ENCODE data around the gene TTYH1.

TTYH1 gene

DNA sequence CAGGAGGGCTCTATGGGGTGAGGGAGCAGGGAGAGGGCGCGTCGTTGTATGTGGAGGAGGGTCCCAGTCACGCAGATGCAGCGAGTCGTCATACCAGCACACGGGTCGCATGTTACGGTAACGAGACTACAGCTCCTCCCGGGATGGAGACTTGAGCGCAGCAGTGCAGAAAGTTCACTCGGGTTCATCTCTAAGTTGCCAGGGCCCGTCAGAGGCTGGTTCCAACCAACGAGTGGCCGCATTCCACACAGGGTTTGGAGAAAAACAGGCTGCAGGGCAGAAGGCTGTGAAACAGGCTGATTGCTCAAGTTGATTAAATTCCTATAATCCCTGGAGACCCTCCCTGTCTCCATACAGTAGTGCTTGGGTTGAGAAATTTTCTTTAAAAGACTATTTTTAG lies 21.9 kb upstream of the TTYH1 start:
- DNase-seq (ENCODE audit: low spot score), result no peak

DNA sequence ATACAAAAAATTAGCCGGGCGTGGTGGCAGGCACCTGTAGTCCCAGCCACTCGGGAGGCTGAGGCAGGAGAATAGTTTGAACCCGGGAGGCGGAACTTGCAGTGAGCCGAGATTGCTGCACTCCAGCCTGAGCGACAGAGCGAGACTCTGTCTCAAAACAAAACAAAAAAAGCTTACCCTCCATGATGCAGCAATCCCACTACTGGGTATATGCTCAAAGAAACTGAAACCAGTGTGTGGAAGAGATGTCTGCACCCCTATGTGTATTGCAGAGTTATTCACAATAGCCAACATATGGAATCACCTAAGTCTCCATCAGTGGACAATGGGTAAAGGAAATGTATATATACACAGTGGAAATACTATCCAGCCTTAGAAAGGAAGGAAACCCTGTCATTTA lies 19.6 kb upstream of the TTYH1 start:
- DNase-seq (ENCODE audit: low spot score), result no peak

DNA sequence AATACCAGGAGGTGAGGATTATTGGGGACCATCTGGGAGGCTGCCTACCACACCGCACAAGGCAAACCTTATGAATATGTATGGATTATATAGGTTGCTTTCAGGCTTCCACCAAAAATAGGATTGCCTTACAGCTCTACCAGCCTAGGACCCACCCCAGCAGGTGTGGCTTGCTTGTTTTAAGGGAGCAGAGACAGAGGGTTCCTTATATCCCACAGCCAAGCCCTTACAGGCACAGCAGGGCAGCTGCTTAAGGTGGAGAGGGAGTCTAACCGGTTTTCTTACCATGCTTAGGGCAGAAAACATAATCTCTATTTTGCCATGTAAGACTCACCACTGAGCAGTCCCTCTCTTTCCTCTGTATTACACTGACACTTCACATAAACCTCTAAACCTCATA lies 16.1 kb upstream of the TTYH1 start:
- no peak for DNase-seq (ENCODE audit: low spot score)

DNA sequence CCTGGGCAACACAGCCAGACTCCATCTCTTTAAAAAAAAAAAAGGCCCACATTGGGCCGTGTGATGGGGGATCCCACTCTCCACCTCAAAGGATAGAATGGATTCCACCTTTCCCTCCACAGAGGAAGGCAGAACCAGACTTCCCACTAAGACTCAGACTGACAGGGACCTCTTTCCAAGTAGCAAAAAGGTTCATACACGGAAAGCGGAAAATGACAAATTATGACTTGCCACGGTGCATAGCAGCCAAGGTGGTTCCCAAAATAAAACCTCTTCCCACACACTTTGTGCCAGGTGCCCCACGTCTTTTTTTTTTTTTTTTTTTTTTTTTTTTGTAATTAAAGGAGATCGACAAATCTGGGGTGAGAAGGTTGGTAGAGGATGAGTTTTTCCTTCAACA lies 14.4 kb upstream of the TTYH1 start:
- no peak for DNase-seq (ENCODE audit: low spot score)

DNA sequence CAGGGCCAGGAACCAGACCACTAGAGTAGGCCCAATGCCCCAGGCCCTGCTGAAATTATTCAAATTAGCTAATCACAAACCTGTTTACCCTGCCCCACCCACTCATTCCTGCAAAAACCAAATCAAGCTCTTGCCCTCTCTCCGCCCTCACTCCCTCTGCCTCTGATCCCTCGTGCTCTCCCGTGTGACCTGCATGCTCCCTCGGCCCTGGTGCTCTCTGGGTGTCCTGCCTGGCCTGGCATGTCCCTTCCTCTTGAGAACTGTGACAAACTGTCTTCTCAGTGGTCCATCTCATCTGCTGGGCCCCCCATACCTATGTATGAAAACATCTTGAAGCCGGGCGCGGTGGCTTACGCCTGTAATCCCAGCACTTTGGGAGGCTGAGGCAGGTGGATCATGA lies 12.2 kb upstream of the TTYH1 start:
- DNase-seq (ENCODE audit: low spot score), result no peak

DNA sequence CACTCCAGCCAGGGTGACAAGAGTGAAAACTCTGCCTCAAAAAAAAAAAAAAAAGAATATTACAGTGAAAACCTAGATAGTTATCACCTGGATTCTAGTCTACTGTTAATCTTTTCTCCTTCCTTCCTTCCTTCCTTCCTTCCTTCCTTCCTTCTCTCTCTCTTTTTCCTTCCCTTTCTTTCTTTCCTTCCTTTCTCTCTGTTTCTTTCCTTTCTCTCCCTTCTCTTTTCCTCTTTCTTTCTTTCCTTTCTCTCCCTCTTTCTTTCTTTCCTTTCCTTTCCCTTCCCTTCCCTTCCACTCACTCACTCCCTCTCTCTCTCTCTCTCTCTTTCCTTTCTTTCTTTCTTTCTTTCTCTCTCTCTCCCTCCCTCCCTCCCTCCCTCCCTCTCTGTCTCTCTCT lies 9.6 kb upstream of the TTYH1 start:
- DNase-seq (ENCODE audit: low spot score), result no peak

DNA sequence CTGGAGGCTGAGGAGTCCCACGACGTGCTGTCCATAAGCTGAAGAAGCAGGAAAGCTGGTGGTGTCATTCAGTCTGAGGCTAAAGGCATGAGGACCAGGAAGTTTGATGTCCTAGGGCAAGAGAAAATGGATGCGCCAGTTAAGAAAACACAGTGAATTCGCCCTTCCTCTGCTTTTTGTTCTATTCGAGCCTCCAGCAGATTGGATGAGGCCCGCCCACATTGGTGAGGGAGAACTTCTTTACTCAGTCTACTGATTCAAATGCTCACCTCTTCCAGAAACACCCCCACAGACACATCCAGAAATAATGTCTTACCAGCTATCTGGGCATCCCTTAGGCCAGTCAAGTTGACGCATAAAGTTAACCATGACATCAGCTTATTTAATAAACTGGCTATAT lies 7.5 kb upstream of the TTYH1 start:
- no peak for DNase-seq (ENCODE audit: low spot score)

DNA sequence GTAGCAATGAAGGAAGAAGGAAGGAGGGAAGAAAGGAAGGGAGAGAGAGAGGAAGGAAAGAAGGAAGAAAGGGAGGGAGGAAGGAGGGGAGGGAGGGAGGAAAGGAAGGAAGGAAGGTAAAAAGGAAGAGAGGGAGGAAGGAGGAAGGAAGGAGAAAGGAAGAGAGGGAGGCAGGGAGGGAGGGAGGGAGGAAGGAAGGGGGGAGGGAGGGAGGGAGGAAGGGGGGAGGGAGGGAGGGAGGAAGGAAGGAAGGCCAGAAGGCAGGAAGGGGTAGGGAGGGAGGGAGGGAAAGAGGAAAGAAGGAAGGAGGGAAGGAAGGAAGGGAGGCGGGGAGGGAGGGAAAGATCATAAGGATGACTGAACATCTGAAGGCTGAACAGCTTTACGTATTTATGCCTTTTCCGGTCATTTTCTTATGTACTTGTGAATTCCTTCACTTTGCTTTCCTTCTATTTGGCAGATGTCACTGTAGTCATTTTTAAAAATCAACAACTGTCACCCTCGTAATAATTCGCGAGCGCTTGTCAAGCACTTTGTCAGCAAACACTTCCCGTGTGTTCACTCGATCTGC lies 6.7 kb upstream of the TTYH1 start:
- no peak for DNase-seq (ENCODE audit: low spot score)

DNA sequence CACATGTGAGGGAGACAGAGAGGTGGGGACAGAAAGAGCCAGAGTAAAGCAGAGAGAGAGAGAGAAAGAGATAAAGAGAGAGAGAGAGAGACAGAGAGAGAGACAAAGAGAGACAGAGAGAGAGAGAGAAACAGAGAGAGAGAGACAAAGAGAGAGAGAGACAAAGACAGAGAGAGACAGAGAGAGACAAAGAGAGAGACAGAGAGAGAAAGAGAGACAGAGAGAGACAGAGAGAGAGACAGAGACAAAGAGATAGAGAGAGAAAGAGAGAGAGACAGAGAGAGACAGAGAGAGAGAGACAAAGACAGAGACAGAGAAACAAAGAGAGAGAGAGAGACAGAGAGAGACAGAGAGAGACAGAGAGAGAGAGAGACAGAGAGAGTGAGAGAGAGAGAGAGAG lies 4.2 kb upstream of the TTYH1 start:
- no peak for DNase-seq (ENCODE audit: low spot score)

DNA sequence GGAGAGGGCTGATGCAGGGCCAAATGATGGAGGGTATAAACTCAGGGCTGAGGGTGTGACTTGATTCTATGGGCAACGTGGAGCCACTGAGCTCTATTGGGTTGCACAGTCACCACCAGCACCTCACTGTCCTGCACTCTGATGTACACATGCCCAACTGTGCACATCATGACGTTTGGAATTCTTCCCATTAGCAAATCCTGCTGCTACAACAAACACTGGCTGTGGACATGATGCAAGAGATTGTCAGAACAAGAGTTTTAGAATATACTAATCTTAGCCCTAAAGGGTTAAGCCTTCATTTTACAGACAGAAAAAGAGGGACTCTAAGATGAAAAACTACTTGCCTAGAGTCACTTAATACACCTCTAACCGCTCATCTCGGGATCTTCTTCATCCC lies 2.4 kb upstream of the TTYH1 start:
- no peak for DNase-seq (ENCODE audit: low spot score)

DNA sequence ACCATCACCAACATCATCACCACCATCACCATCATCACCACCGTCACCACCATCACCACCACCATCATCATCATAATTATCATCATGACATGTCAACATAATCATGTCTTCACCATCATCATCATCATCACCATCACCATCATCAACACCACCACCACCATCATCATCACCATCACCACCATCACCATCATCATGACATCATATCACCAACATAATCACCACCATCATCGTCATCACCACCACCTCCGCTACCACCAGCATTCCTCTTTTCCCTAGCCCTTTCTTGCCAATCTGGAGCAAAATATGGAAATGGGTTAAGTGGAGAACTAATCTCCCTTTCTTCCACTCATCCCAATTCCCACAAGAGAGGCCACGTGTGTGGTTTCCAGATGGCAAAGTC lies 1.1 kb upstream of the TTYH1 start:
- no peak for DNase-seq (ENCODE audit: low spot score)

DNA sequence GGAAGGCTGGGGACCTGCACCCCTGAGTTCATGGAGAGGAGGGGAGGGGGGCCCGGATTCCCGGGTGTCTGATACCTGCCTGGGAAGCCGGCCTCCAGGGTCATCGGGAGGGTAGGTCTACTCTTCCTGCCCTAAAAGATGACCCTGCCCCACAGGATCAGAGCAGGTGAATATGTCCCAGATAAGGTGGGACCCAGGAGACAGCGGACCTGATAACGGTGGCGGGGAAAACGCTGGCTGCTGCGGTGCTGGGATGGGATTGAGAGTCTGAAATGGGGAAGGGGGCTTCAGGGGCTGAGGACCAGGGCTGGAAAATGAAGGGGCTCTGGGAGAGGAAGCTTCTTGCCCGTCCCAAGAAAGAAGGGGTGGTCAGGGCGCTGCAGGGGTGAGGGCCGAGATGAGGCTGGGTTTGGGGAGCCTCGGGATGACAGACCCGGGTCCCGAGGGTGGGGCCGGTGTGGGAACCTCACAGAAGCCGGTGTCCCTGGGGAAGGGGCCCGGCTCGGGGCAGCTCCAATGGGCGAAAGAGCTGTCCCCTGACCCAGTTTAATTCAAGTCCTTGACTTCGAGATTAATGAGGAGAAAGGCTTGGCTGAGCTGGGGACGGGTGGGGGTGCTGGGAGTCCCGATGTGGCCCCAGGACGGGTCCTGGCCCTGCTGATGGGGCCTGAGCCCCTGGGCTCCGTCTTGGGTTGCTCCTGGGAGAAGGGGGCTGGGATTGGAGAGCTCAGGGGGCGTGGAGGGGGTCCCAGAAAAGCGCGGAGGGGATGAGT lies 823 bp downstream of the TTYH1 start:
- DNase-seq (ENCODE audit: low spot score), result no peak

DNA sequence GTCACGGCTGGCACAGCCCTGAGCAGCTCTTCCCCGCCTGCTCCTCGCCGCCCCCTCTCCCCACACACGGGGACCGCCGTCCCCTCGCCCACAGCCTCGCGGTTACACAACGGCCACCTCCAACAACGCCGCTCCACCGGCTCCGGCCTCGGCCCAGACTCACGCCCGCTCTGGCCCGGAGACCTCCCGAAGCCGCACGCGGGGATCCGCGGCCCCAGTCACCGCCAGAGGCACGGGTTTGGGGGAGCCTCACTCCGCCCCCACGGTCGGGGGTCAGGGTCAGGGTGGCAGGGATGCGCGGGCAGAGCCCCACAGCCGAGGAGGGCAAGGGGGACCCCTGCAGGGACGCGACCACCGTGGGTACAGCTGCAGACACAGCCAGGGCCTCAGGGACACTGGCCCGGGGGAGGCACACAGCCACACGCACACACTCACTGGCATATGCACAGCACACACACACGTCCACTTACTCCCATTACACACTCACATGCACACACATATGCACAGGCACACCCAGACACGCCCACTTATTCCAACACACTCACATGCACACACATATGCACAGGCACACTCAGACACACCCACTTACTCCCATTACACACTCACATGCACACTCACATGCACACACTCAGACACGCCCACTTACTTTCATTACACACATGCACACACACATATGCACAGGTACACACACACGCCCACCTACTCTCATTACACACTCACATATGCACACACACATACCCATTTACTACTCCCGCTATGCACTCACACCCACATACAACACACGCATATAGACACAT lies 1.6 kb downstream of the TTYH1 start:
- DNase-seq (ENCODE audit: low spot score), result no peak

DNA sequence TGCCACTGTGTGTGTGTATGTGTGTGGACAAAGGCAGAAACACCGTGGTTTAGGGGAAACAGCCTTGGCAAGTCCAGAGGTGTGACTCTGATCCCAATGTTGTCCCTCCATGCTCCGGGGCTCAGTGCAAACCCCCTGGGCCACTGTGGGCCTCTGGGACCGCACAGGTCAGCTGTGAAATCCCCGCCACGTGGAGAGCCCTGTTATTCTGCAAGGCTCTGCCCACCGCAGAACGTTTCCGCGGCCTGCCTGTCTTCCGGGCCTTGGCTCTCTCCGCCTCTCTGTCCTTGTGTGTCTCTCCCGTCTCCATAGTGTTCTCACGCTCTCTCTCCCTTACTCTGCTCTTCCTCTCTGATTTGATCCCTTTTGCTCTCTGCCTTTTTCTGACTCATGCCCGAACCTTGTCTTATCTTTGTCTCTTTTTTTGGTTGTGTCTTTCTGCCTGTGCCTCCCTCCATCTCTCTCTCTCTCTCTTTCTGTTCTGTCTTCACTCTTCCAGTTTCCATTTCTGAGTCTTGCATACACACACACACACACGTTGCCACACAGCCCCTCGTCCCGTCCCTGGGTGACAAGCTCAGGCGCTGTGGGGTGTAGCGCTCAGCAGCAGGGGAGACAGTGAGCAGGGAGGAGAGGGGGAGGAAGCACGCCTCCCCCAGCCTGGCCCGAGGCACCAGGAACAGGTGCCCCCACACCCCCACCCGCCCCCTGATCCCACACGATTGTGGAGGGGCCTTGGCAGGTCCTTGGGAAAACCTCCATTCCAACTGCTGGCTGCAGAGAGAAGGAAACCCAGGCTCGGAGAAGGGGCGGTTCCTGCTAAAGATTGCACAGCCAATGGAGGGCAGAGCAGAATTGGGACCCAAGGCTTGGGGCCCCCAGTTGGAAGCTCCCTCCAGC lies 3.0 kb downstream of the TTYH1 start:
- DNase-seq (ENCODE audit: low spot score), result no peak

DNA sequence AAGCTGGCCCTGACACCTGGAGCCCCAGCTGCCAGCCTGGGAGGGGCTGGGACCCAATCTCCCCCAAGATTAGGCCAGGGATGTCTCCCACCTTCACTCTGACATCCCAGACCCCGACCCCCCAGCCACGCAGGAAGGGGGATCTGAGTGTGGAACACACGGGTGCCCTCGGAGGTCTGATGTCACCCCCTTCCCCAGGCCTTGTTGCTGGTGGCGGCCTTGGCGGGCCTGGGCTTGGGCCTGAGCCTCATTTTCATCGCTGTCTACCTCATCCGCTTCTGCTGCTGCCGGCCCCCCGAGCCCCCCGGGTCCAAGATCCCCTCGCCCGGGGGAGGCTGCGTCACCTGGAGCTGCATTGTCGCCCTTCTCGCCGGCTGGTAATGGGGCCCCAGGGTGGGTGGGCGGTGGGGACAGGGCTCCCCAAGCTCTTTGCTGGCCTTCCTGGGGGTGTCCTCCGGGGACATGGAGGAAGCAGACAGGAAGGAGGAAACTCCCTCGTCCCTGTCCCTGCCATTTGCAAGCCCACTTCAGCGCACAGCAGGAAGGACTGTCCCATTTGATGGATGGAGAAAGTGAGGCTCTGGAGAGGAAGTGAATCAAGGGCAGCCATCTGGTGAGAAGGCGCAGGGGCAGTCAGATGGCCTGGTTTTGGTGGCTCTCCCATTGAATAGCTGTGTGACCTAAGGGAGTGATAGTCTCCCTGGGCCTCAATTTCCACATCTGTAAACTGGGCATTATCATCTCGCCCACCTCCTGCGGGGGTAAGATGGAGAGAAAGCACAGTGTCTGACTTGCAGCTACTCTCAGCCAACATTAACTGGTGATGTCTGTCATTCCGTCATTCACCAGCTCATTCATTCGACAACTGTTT lies 3.9 kb downstream of the TTYH1 start:
- DNase-seq (ENCODE audit: low spot score), result no peak

DNA sequence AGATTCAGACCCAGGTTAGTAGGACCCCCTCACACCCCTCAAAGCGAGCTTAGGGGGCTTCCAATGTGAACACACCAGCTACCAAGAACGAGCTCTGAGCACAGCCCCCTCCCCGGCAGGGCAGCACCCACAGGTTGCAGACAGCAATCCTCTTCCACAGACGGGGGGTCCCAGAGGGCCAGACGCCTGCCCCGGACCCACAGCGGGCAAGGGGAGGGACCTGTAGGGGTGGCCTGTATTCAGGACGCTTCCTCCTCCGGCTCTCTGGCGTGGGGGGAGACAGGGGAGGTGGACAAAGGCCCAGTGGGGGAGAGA lies 4.8 kb downstream of the TTYH1 start:
- no peak for DNase-seq (ENCODE audit: low spot score)

DNA sequence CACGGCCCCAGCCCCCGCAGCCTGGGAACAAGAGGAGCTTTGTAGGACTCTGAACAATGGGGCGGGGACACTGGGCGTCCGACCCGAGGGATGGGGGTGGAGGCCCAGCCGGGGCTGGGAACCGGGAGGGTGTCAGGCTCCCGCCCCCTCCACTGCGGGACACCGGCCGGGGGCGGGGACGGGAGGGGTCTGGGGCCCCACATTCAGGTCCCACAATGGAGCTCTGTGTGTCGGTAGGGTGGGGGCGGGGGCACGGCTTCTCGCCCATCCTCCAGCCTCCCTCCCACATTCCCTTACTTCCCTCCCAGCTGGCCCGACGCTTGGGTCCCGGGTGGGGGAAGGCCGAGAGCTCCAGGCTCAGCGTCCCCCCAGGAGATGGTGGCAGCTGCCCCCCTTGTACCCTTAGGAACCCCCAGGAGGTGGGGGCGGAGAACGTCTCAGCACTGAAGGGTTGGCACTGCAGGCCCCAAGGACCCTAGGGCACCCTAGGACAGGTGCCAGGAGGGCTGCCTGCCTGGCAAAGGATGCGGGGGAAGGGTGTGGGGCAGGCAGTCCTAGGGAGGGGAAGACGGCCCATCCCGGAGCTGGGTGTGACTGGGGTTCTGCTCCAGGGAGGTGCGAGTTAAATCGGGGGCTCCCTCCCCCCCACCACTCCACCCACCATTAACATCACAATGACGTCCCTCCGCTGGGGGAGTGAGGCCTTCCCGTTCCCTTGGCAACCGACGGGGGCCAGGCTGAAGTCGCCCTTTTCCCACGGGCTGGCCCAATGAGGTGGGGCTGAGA lies 5.3 kb downstream of the TTYH1 start:
- no peak for DNase-seq (ENCODE audit: low spot score)

DNA sequence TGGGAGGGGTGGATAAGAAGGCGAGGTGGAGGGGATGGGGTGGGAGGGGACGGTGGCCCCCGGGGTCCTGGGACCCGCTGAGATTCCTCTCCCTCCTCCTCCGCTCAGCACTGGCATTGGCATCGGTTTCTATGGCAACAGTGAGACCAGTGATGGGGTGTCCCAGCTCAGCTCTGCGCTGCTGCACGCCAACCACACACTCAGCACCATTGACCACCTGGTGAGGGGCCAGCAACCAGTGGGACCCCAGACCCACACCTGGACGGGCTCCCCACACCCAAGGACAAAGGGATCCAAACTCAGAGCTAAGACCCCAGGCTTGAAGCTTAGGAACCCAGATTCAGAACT lies 5.9 kb downstream of the TTYH1 start:
- DNase-seq (ENCODE audit: low spot score), result no peak

DNA sequence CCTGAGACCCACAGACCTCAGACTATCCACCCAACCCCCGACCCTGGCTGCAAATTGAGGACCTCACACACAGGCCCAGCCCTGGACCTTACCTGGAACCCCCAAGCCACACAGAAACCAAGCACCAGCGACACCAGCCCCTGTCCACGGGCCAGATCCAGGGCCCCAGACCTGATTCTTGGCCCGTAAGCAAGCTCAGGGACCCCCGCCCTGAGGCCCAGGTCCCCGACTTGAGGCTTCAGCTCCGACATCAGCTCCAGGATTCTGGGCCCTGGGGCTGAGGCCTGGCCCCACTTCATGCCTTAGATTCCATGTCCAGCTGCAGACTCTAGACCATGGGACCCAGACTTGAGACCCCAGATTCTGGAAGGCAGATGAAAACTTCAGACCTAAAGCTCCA lies 6.3 kb downstream of the TTYH1 start:
- DNase-seq (ENCODE audit: low spot score), result no peak

DNA sequence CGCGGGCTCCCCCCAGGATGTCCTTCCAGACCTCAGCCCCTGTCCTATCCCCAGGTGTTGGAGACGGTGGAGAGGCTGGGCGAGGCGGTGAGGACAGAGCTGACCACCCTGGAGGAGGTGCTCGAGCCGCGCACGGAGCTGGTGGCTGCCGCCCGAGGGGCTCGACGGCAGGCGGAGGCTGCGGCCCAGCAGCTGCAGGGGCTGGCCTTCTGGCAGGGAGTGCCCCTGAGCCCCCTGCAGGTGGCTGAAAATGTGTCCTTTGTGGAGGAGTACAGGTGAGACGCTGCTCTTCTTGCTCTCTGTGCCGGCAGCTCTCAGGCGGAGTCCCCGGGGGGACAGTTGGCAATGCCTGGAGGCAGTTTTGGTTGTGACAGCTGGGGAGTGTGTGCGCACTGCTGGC lies 6.9 kb downstream of the TTYH1 start:
- no peak for DNase-seq (ENCODE audit: low spot score)

DNA sequence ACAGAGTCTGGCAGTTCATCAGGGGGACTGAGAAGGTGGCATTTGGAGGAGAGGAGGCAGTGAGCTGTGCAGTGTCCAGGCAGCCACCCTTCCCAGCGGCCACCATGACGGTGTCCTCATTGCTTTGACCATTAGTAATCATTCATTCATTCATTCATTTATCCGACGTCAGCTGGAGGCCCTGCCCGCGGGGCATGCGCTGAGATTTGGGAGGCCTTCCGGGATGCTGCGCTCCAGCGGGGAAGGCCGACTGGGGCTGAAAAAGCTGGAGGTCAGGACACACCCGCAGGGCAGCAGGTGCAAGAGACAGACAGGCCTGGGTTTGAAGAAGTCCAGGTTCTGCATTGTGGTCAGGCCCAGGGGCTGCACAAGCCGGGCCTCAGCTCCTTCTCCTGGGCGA lies 8.9 kb downstream of the TTYH1 start:
- no peak for DNase-seq (ENCODE audit: low spot score)

Data from hematopoietic multipotent progenitor cell treated with erythropoietin and hydrocortisone succinate and interleukin-3 and kit ligand, for 17 days (in vitro differentiated cells).